ENCODE results near the gene CTDSP2. TPM values are rescaled to one million over a fixed set of nuclear protein-coding genes. Genes with fewer than 3 reads are reported as not detected.

Gene CTDSP2
- total RNA-seq, 1 donor from 2014 or later: 171 TPM

- Mint-ChIP-seq H3K4me1 (ENCODE audit: unreplicated experiment) (peaks cover 12% of the 10 kb centered on the region), H3K27me3 (ENCODE audit: unreplicated experiment) (no peaks in the 10 kb centered on the region), H3K4me3 (ENCODE audit: unreplicated experiment) (no peak overlapping the region), H3K27ac (ENCODE audit: unreplicated experiment) (no peak overlapping the region), H3K36me3 (ENCODE audit: unreplicated experiment) (peaks cover 11% of the 10 kb centered on the region), H3K9me3 (ENCODE audit: unreplicated experiment) (no peaks in the 10 kb centered on the region)
- DNase-seq (ENCODE audit: extremely low spot score, unreplicated experiment): no peak
- no peak for TF ChIP-seq CTCF (IDR thresholded peaks at IDR 0.05)
These were observed 66.1 kb downstream of the CTDSP2 start for GRCh38 chr12:57780284-57780897.

- no peak for TF ChIP-seq CTCF (IDR thresholded peaks at IDR 0.05)
- DNase-seq (ENCODE audit: extremely low spot score, unreplicated experiment): no peak
- Mint-ChIP-seq H3K27ac (ENCODE audit: unreplicated experiment) (no peak overlapping the region), H3K36me3 (ENCODE audit: unreplicated experiment) (peaks cover 11% of the 10 kb centered on the region), H3K9me3 (ENCODE audit: unreplicated experiment) (no peaks in the 10 kb centered on the region), H3K4me1 (ENCODE audit: unreplicated experiment) (peaks cover 12% of the 10 kb centered on the region), H3K4me3 (ENCODE audit: unreplicated experiment) (no peak overlapping the region), H3K27me3 (ENCODE audit: unreplicated experiment) (no peaks in the 10 kb centered on the region)
These were observed 66.8 kb downstream of the CTDSP2 start for GRCh38 chr12:57779736-57780135.

GRCh38 chr12:57777911-57778310 is 68.6 kb downstream of the CTDSP2 start:
- TF ChIP-seq CTCF (IDR thresholded peaks at IDR 0.05): no peak
- H3K9me3 Mint-ChIP-seq (ENCODE audit: unreplicated experiment): no peaks in the 10 kb centered on the region
- no peaks in the 10 kb centered on the region for H3K27me3 Mint-ChIP-seq (ENCODE audit: unreplicated experiment)
- peaks cover 11% of the 10 kb centered on the region for H3K36me3 Mint-ChIP-seq (ENCODE audit: unreplicated experiment)
- no peak overlapping the region for H3K27ac Mint-ChIP-seq (ENCODE audit: unreplicated experiment)
- no peak overlapping the region for H3K4me3 Mint-ChIP-seq (ENCODE audit: unreplicated experiment)
- peaks cover 19% of the 10 kb centered on the region for H3K4me1 Mint-ChIP-seq (ENCODE audit: unreplicated experiment)
- no peak for DNase-seq (ENCODE audit: extremely low spot score, unreplicated experiment)

GRCh38 chr12:57777367-57777766 is 69.2 kb downstream of the CTDSP2 start:
- H3K27me3 Mint-ChIP-seq (ENCODE audit: unreplicated experiment): no peaks in the 10 kb centered on the region
- H3K4me3 Mint-ChIP-seq (ENCODE audit: unreplicated experiment): no peak overlapping the region
- H3K9me3 Mint-ChIP-seq (ENCODE audit: unreplicated experiment): no peaks in the 10 kb centered on the region
- no peak for DNase-seq (ENCODE audit: extremely low spot score, unreplicated experiment)
- peaks cover 11% of the 10 kb centered on the region for H3K36me3 Mint-ChIP-seq (ENCODE audit: unreplicated experiment)
- no peak for TF ChIP-seq CTCF (IDR thresholded peaks at IDR 0.05)
- H3K27ac Mint-ChIP-seq (ENCODE audit: unreplicated experiment): no peak overlapping the region
- peaks cover 17% of the 10 kb centered on the region for H3K4me1 Mint-ChIP-seq (ENCODE audit: unreplicated experiment)

GRCh38 chr12:57776247-57776587 is 70.3 kb downstream of the CTDSP2 start:
- peaks cover 11% of the 10 kb centered on the region for H3K36me3 Mint-ChIP-seq (ENCODE audit: unreplicated experiment)
- no peak for TF ChIP-seq CTCF (IDR thresholded peaks at IDR 0.05)
- no peaks in the 10 kb centered on the region for H3K27me3 Mint-ChIP-seq (ENCODE audit: unreplicated experiment)
- no peak overlapping the region for H3K4me3 Mint-ChIP-seq (ENCODE audit: unreplicated experiment)
- no peak for DNase-seq (ENCODE audit: extremely low spot score, unreplicated experiment)
- no peaks in the 10 kb centered on the region for H3K9me3 Mint-ChIP-seq (ENCODE audit: unreplicated experiment)
- H3K4me1 Mint-ChIP-seq (ENCODE audit: unreplicated experiment): peaks cover 23% of the 10 kb centered on the region
- H3K27ac Mint-ChIP-seq (ENCODE audit: unreplicated experiment): no peak overlapping the region
